ENCODE data around the gene LGALS3.

- no peak for TF ChIP-seq CTCF (conservative IDR thresholded peaks at IDR 0.05)
- TF ChIP-seq EZH2 (IDR thresholded peaks at IDR 0.05; ENCODE audit: low read depth), result no peak
Measured at GRCh38 chr14:55136885-55137786, 8.1 kb downstream of the LGALS3 start.
